Measurements from ENCODE around the gene NFKB2. TPM values are rescaled to one million over a fixed set of nuclear protein-coding genes. Genes with fewer than 3 reads are reported as not detected.

The NFKB2 gene
- total RNA-seq, 1 donor from 2014 or later = 4.0 TPM

- peaks cover 26% of the 10 kb centered on the region for H3K27me3 ChIP-seq
- H3K27ac ChIP-seq = no peak overlapping the region
- Mint-ChIP-seq H3K4me3 (peak overlapping the region; percentile 98), H3K27ac (peak overlapping the region; percentile 98), H3K27me3 (ENCODE audit: insufficient read depth, low read depth) (peaks cover 20% of the 10 kb centered on the region), H3K9me3 (no peaks in the 10 kb centered on the region), H3K36me3 (peaks cover 4% of the 10 kb centered on the region), H3K4me1 (peaks cover 38% of the 10 kb centered on the region)
- peak overlapping the region; percentile 87 for H3K4me2 ChIP-seq
- H2AFZ ChIP-seq (replicated peaks) = peak overlapping the region; percentile 96
- peaks cover 16% of the 10 kb centered on the region for H3K4me1 ChIP-seq
- peaks cover 46% of the 10 kb centered on the region for H3F3A ChIP-seq (ENCODE audit: low read depth)
- H3K4me3 ChIP-seq = peak overlapping the region; percentile 77
- H3K36me3 ChIP-seq = no peaks in the 10 kb centered on the region
- no peak for TF ChIP-seq EZH2phosphoT487 (IDR thresholded peaks at IDR 0.05)
- TF ChIP-seq CTCF (IDR thresholded peaks at IDR 0.05) = no peak
- no peak for TF ChIP-seq EZH2 (IDR thresholded peaks at IDR 0.05)
- H4K20me1 ChIP-seq (ENCODE audit: low read depth) = peaks cover 39% of the 10 kb centered on the region
- DNase-seq (ENCODE audit: low spot score) = peak; percentile 45
- H3K9me3 ChIP-seq (ENCODE audit: low read depth) = no peaks in the 10 kb centered on the region
- H3K79me2 ChIP-seq (ENCODE audit: low read depth) = no peaks in the 10 kb centered on the region
- H3K9ac ChIP-seq = no peak overlapping the region
Measured at GRCh38 chr10:102420181-102420713, 24.7 kb downstream of the NFKB2 start.

- Mint-ChIP-seq H3K27ac (peak within 1 kb of the TSS; percentile 98), H3K4me3 (peak within 1 kb of the TSS; percentile 98), H3K36me3 (peaks cover 4% of the 10 kb centered on the region), H3K9me3 (no peaks in the 10 kb centered on the region), H3K27me3 (ENCODE audit: insufficient read depth, low read depth) (peaks cover 15% of the 10 kb centered on the region), H3K4me1 (peaks cover 36% of the 10 kb centered on the region)
- no peak for TF ChIP-seq EZH2 (IDR thresholded peaks at IDR 0.05)
- TF ChIP-seq EZH2phosphoT487 (IDR thresholded peaks at IDR 0.05) = no peak
- no peak for TF ChIP-seq CTCF (IDR thresholded peaks at IDR 0.05)
- Histone ChIP-seq H2AFZ (replicated peaks) (peak within 1 kb of the TSS; percentile 96), H3K4me3 (peak within 1 kb of the TSS; percentile 77), H3K36me3 (no peaks in the 10 kb centered on the region), H4K20me1 (ENCODE audit: low read depth) (peaks cover 39% of the 10 kb centered on the region), H3K4me1 (peaks cover 16% of the 10 kb centered on the region), H3K27ac (no peak within 1 kb of the TSS), H3F3A (ENCODE audit: low read depth) (peaks cover 46% of the 10 kb centered on the region), H3K27me3 (peaks cover 26% of the 10 kb centered on the region), H3K9me3 (ENCODE audit: low read depth) (no peaks in the 10 kb centered on the region), H3K9ac (no peak within 1 kb of the TSS), H3K4me2 (peak within 1 kb of the TSS; percentile 87), H3K79me2 (ENCODE audit: low read depth) (no peaks in the 10 kb centered on the region)
- DNase-seq (ENCODE audit: low spot score) = peak; percentile 99
Measured at GRCh38 chr10:102420714-102421506, 25.4 kb downstream of the NFKB2 start, which contains the start of gene FBXL15. Gene FBXL15, plus strand, starts transcription at chr10:102420836. Its CDS starts 294 bp downstream, at chr10:102421130.

- Histone ChIP-seq H3K9ac (no peak overlapping the region), H2AFZ (replicated peaks) (peak overlapping the region; percentile 96), H3F3A (ENCODE audit: low read depth) (peaks cover 46% of the 10 kb centered on the region), H3K4me1 (peaks cover 16% of the 10 kb centered on the region), H4K20me1 (ENCODE audit: low read depth) (peaks cover 39% of the 10 kb centered on the region), H3K79me2 (ENCODE audit: low read depth) (no peaks in the 10 kb centered on the region), H3K4me2 (peak overlapping the region; percentile 87), H3K27me3 (peaks cover 26% of the 10 kb centered on the region), H3K9me3 (ENCODE audit: low read depth) (no peaks in the 10 kb centered on the region), H3K27ac (no peak overlapping the region), H3K36me3 (no peaks in the 10 kb centered on the region), H3K4me3 (peak overlapping the region; percentile 77)
- H3K36me3 Mint-ChIP-seq = peaks cover 4% of the 10 kb centered on the region
- DNase-seq (ENCODE audit: low spot score) = no peak
- no peak overlapping the region for H3K27ac Mint-ChIP-seq
- peak overlapping the region; percentile 98 for H3K4me3 Mint-ChIP-seq
- TF ChIP-seq EZH2phosphoT487 (IDR thresholded peaks at IDR 0.05) = no peak
- TF ChIP-seq CTCF (IDR thresholded peaks at IDR 0.05) = no peak
- peak; percentile 65 for TF ChIP-seq EZH2 (IDR thresholded peaks at IDR 0.05)
- H3K4me1 Mint-ChIP-seq = peaks cover 38% of the 10 kb centered on the region
- H3K9me3 Mint-ChIP-seq = no peaks in the 10 kb centered on the region
- peaks cover 16% of the 10 kb centered on the region for H3K27me3 Mint-ChIP-seq (ENCODE audit: insufficient read depth, low read depth)
Measured at GRCh38 chr10:102421507-102421756, 25.9 kb downstream of the NFKB2 start.
